Measurements from ENCODE around the gene ZNF362. TPM values are rescaled to one million over a fixed set of nuclear protein-coding genes. Genes with fewer than 3 reads are reported as not detected.

Gene ZNF362
- total and polyA plus RNA-seq, 2 of the 13 experiments (the other 11 are each of a cell fraction or from before 2014, with no cell fraction given): 8.3 to 14.2 TPM

DNA sequence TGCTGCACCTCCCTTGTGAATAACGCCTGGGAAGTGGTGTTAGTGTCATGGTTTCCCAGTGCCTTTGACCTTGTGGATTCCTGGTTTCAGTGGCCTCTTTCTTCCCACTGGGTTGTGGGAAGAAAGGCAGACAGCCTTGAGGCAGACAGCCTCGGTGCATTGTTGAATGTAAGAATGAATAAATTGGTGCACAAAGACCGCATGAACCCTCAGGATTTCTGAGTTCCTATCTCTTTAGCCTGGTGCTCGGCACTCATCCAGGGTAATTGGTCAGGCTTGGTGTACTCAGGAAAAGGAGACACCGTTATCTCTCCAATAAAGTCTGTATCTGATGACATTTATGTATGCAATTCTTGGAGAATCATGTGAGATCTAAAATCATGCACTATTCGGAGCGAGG lies 5.1 kb downstream of the ZNF362 start:
- peaks cover 2 to 6% of the 10 kb centered on the region in 2 experiments; a peak in 2 of 5 replicates for H3K36me3 ChIP-seq (replicated peaks in 1 of 2; ENCODE audit: control insufficient read depth in 1 of 2, insufficient read depth in 2 of 2, low read length in 2 of 2)
- H3K27ac ChIP-seq (ENCODE audit: extremely low read length, insufficient read depth, low read length): peak overlapping the region; percentile 30
- CTCF ChIA-PET (ENCODE audit: low intra/inter-chr PET ratio, low total read pairs): no interaction called here
- no peaks in the 10 kb centered on the region for H3K9me3 ChIP-seq (ENCODE audit: low read length)
- no peak overlapping the region for H3K4me3 ChIP-seq (replicated peaks in 1 of 3; ENCODE audit: insufficient read depth in 1 of 3, low read depth in 2 of 3, low read length in 3 of 3)
- intact Hi-C loops (cut with micrococcal nuclease; ENCODE audit: unreplicated experiment) (no loop called here), in situ Hi-C loops (cut with HindIII; ENCODE audit: extremely low pct_ligation_motif_present, low pct_unique_long_range_greater_than_20kb) (no loop called here)
- WGBS (ENCODE audit: low lambda C conversion rate): 81% methylated on average over 7 of the region's 7 CpGs
- ATAC-seq (no peak), DNase-seq (ENCODE audit: low spot score) (no peak), FAIRE-seq (no peak)
- peaks cover 13% of the 10 kb centered on the region for H4K20me1 ChIP-seq (ENCODE audit: insufficient read depth, low read length)
- H3K4me2 ChIP-seq (ENCODE audit: low read depth, low read length): no peak overlapping the region
- H3K27me3 ChIP-seq (ENCODE audit: control insufficient read depth in 1 of 2, insufficient read depth in 2 of 2, low read length in 2 of 2): no peaks in the 10 kb centered on the region; a peak in 1 of 5 replicates
- TF ChIP-seq NR2F2 (IDR thresholded peaks at IDR 0.05; ENCODE audit: borderline replicate concordance, low read depth): no peak
- peaks cover 55% of the 10 kb centered on the region for H3K79me2 ChIP-seq (ENCODE audit: insufficient read depth, low read length)
- POLR2A ChIA-PET: no interaction called here
- BruUV-seq (replicated peaks): no TSS peak
- H3K9ac ChIP-seq (ENCODE audit: insufficient read depth, low read depth, low read length): no peak overlapping the region
- peaks cover 73% of the 10 kb centered on the region for H3K4me1 ChIP-seq (ENCODE audit: insufficient read depth, low read length)
- H2AFZ ChIP-seq (ENCODE audit: low read length): no peak overlapping the region

- WGBS (ENCODE audit: low lambda C conversion rate): 95% methylated on average over 3 of the region's 5 CpGs
- Histone ChIP-seq H4K20me1 (ENCODE audit: insufficient read depth, low read length) (peaks cover 12% of the 10 kb centered on the region), H3K36me3 (replicated peaks in 1 of 2; ENCODE audit: control insufficient read depth in 1 of 2, insufficient read depth in 2 of 2, low read length in 2 of 2) (peaks cover 2 to 6% of the 10 kb centered on the region in 2 experiments; a peak in 3 of 5 replicates), H3K79me2 (ENCODE audit: insufficient read depth, low read length) (peaks cover 43% of the 10 kb centered on the region), H3K4me1 (ENCODE audit: insufficient read depth, low read length) (peaks cover 79% of the 10 kb centered on the region), H3K4me2 (ENCODE audit: low read depth, low read length) (no peak overlapping the region), H3K9ac (ENCODE audit: insufficient read depth, low read depth, low read length) (no peak overlapping the region), H3K4me3 (replicated peaks in 1 of 3; ENCODE audit: insufficient read depth in 1 of 3, low read depth in 2 of 3, low read length in 3 of 3) (no peak overlapping the region), H3K27me3 (ENCODE audit: control insufficient read depth in 1 of 2, insufficient read depth in 2 of 2, low read length in 2 of 2) (no peaks in the 10 kb centered on the region), H2AFZ (ENCODE audit: low read length) (no peak overlapping the region), H3K9me3 (ENCODE audit: low read length) (no peaks in the 10 kb centered on the region), H3K27ac (ENCODE audit: extremely low read length, insufficient read depth, low read length) (no peak overlapping the region)
- no peak for FAIRE-seq
- ChIA-PET CTCF (ENCODE audit: low intra/inter-chr PET ratio, low total read pairs) (no interaction called here), POLR2A (no interaction called here)
- in situ Hi-C loops (cut with HindIII; ENCODE audit: extremely low pct_ligation_motif_present, low pct_unique_long_range_greater_than_20kb): no loop called here
- intact Hi-C loops (cut with micrococcal nuclease; ENCODE audit: unreplicated experiment): no loop called here
- no TSS peak for BruUV-seq (replicated peaks)
- DNase-seq (ENCODE audit: low spot score): no peak
- ATAC-seq: no peak; the same call in 2 of the 3 replicates
- TF ChIP-seq ZFX (CRISPR knock-in tag; IDR thresholded peaks at IDR 0.05; ENCODE audit: low read depth) (0 out of 2 replicates have a peak, but pooled peaks have one; percentile 25), REPIN1 (CRISPR knock-in tag; IDR thresholded peaks at IDR 0.05; ENCODE audit: borderline replicate concordance, low read depth) (no peak), ASH2L (IDR thresholded peaks at IDR 0.05; ENCODE audit: insufficient read length, low read depth, low read length) (no peak), DDIT3 (CRISPR knock-in tag; IDR thresholded peaks at IDR 0.05) (no peak), ZKSCAN5 (CRISPR knock-in tag; IDR thresholded peaks at IDR 0.05) (no peak)
- TF ChIP-seq, protein P1, sequence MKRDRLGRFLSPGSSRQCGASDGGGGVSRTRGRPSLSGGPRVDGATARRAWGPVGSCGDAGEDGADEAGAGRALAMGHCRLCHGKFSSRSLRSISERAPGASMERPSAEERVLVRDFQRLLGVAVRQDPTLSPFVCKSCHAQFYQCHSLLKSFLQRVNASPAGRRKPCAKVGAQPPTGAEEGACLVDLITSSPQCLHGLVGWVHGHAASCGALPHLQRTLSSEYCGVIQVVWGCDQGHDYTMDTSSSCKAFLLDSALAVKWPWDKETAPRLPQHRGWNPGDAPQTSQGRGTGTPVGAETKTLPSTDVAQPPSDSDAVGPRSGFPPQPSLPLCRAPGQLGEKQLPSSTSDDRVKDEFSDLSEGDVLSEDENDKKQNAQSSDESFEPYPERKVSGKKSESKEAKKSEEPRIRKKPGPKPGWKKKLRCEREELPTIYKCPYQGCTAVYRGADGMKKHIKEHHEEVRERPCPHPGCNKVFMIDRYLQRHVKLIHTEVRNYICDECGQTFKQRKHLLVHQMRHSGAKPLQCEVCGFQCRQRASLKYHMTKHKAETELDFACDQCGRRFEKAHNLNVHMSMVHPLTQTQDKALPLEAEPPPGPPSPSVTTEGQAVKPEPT (CRISPR knock-in tag; IDR thresholded peaks at IDR 0.05; ENCODE audit: low read depth): no peak
- TF ChIP-seq, protein P2, sequence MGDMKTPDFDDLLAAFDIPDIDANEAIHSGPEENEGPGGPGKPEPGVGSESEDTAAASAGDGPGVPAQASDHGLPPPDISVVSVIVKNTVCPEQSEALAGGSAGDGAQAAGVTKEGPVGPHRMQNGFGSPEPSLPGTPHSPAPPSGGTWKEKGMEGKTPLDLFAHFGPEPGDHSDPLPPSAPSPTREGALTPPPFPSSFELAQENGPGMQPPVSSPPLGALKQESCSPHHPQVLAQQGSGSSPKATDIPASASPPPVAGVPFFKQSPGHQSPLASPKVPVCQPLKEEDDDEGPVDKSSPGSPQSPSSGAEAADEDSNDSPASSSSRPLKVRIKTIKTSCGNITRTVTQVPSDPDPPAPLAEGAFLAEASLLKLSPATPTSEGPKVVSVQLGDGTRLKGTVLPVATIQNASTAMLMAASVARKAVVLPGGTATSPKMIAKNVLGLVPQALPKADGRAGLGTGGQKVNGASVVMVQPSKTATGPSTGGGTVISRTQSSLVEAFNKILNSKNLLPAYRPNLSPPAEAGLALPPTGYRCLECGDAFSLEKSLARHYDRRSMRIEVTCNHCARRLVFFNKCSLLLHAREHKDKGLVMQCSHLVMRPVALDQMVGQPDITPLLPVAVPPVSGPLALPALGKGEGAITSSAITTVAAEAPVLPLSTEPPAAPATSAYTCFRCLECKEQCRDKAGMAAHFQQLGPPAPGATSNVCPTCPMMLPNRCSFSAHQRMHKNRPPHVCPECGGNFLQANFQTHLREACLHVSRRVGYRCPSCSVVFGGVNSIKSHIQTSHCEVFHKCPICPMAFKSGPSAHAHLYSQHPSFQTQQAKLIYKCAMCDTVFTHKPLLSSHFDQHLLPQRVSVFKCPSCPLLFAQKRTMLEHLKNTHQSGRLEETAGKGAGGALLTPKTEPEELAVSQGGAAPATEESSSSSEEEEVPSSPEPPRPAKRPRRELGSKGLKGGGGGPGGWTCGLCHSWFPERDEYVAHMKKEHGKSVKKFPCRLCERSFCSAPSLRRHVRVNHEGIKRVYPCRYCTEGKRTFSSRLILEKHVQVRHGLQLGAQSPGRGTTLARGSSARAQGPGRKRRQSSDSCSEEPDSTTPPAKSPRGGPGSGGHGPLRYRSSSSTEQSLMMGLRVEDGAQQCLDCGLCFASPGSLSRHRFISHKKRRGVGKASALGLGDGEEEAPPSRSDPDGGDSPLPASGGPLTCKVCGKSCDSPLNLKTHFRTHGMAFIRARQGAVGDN (CRISPR knock-in tag; IDR thresholded peaks at IDR 0.05): peak; percentile 32
- TF ChIP-seq, protein P3, sequence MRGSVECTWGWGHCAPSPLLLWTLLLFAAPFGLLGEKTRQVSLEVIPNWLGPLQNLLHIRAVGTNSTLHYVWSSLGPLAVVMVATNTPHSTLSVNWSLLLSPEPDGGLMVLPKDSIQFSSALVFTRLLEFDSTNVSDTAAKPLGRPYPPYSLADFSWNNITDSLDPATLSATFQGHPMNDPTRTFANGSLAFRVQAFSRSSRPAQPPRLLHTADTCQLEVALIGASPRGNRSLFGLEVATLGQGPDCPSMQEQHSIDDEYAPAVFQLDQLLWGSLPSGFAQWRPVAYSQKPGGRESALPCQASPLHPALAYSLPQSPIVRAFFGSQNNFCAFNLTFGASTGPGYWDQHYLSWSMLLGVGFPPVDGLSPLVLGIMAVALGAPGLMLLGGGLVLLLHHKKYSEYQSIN (CRISPR knock-in tag; IDR thresholded peaks at IDR 0.05; ENCODE audit: borderline replicate concordance): no peak
These were observed 7.7 kb downstream of the ZNF362 start for GRCh38 chr1:33263890-33264504.

All from HepG2 (cell line).